Fibroblast of the conjunctiva (primary cell): ENCODE measurements around the gene ARHGAP26.

Experiments
- DNase-seq: peaks from one replicate; pipeline ENCODE4 v3.0.0-alpha.2; 2010; ENCODE audit warnings: low read depth

Gene ARHGAP26

GRCh38 chr5:143206196-143207053 lies 436.2 kb downstream of the ARHGAP26 start:
- no peak for DNase-seq

- no peak for DNase-seq
These were observed 436.9 kb downstream of the ARHGAP26 start for GRCh38 chr5:143207058-143207457.

- DNase-seq = no peak
These were observed 437.6 kb downstream of the ARHGAP26 start for GRCh38 chr5:143207563-143208364.

DNA sequence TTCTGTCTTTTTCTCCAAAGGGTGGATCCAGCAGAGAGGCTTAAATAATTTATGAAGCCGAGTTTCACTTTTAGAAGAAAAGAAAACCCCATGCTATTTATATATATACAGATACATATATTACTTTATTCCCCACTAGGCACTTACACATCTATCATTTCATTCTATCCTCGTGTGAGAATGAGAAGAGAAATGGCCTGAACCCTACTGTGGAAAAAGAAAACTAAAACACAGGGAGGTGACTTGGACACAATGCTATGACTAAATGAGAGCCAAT lies 438.1 kb downstream of the ARHGAP26 start:
- DNase-seq = no peak

- no peak for DNase-seq
These were observed 438.8 kb downstream of the ARHGAP26 start for GRCh38 chr5:143208781-143209510.

DNA sequence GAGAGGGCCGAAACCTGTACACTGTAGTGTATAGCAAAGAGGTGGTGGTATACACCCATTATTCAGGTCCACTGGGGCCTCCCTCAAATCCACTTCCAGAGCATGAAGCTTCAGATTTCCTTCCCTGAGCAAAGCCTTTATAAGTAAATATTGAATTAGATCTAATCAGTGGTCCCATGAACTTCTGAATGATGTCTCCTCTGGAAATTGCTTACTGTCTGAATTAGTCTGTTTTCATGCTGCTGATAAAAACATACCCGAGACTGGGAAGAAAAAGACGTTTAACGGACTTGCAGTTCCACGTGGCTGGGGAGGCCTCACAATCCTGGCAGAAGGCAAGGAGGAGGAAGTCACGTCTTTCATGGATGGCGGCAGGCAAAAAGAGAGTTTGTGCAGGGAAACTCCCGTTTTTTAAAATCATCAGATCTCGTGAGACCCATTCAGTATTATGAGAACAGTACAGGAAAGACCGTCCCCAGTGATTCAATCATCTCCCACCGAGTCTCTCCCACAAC lies 439.8 kb downstream of the ARHGAP26 start:
- no peak for DNase-seq

- DNase-seq = no peak
These were observed 440.4 kb downstream of the ARHGAP26 start for GRCh38 chr5:143210576-143210975.

- DNase-seq = no peak
These were observed 442.1 kb downstream of the ARHGAP26 start for GRCh38 chr5:143212261-143212660.

GRCh38 chr5:143213231-143213850 lies 443.2 kb downstream of the ARHGAP26 start:
- DNase-seq = no peak

- no peak for DNase-seq
These were observed 443.7 kb downstream of the ARHGAP26 start for GRCh38 chr5:143213851-143214363.

DNA sequence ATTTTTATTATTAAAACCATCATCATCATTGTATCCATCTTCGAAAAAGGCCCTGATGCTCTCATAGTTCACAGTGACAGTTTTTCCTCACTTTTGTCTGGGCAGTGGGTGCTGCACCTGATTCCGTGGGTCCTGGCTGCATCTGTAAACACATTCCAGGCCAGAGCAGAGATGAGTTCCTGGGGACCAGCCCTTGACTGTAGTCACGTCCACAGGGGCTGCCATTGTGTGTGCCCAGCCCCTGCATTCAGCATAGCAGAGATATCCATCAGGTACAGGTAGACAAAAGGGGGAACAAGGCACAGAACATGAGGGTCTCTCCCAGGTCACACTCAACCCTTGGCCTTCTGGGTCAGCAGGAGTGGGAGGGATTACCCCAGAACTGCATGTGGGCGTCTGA lies 444.3 kb downstream of the ARHGAP26 start:
- DNase-seq = no peak

DNA sequence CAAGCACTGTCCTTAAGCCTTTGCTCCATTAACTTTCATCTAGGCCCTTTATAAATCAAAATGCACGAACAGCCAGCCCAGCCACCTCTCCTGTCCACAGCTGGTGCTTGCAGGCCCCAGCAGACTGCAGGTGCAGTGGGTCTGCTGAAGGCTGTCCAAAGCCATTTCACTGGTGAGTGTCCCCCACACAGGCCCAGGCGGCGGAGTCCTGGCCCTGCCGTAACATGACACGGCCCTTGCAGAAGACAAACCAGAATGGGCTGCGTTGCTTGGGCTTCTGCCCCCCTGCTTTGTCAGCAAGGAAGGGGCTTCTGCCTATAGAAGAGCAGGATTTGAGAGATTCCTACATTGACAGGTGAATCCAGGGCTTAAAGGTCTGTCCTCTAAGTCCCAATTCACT lies 444.7 kb downstream of the ARHGAP26 start:
- DNase-seq = no peak

- no peak for DNase-seq
These were observed 445.5 kb downstream of the ARHGAP26 start for GRCh38 chr5:143215690-143216089.

GRCh38 chr5:143216211-143216610 lies 446.0 kb downstream of the ARHGAP26 start:
- no peak for DNase-seq

DNA sequence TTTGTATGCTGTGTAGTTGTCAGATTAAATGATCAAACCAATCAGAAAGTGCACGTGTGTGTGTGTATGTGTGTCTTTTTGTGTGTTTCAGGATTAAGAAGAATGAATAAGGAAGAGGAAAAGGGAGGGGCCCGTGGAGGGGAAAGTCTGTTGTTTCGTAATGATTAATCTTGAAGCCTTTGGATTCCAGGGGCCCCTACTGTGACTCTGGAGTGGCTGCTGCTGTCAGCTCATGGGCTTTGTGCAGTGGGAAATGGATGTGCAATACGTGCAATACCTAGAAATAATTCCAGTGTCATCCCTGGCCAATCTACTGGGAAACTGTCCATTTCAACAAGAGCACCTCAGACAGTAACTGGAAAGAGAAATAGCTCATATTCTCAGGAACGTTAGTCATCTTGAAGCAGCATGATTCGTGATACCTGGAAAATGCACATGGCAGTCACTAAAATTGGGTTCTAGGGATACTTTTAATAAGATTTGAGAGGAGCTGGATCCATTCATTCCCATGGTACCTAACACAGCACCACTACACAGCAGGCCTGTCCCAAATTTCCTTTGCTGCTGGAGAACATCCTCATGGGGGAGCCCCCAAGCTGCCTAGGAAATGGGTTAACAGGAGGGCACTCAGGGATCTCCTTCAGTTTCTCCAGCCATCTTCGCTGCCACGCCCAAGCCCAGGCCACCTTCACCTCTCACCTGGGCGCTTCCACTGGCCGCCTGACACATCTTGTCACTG lies 447.1 kb downstream of the ARHGAP26 start:
- DNase-seq = no peak

DNA sequence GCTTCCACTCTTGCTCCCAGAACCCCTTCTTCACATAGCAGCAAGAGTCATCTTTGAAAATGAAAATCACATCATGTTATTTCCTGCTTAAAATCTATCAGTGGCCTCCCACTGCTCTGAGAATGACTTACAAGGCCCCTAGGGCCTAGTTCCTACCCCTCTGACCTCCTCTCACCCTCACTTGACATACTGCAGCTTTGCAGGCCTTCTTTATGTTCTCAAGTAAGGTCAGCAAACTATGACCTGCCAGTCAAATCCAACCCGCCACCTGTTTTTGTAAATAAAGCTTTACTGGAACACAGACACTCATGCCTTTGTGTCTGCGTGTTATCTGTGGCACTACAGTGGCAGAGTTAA lies 447.6 kb downstream of the ARHGAP26 start:
- no peak for DNase-seq

DNA sequence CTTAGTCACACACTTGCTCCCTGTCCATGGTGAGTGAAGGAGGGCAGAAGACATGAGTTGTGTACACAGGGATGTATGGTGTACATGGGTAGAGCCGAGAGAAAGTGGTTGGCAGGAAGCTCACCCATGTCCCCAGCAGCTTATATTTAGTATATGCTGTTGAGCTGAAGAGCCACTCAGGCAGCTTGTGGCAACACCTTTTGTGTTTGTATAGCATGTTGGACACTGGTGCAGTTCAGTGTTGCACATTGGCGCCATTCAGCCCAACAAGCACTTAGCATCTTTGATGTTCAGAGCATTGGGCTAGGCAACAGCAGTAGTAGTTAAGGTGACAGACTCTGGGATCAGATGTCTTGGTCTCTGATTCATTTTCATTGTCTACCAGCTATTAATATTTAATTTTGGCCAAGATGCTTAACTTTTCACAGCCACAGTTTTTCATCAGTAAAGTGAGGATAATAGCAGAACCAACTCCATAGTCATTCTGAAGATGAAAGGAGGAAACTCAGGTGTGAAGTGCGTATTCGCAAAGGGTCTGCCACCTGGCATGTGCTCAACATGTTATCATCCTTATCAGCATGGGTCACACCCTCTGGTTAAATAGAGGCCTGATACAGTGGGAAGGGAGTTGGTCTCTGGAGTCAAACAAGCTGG lies 448.5 kb downstream of the ARHGAP26 start:
- DNase-seq = no peak

DNA sequence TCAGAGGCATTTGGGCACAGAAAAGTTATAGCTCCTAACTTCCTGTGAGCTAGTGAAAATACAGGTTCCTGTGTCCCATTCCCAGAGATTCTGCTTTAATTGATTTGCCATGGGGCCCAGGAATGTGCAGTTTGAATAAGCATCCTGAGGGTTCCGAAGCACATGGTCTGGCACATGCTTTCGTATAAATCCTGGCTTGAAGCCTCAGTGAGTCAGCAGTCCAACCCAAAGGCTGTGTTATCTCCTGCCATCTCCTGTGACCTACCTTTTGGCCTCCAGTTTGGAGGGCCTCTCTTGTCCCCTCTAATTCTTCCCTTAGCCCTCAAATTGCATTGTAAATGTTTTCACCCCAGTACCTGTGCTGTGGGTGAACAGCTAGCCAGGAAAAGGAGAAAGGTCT lies 449.5 kb downstream of the ARHGAP26 start:
- no peak for DNase-seq

DNA sequence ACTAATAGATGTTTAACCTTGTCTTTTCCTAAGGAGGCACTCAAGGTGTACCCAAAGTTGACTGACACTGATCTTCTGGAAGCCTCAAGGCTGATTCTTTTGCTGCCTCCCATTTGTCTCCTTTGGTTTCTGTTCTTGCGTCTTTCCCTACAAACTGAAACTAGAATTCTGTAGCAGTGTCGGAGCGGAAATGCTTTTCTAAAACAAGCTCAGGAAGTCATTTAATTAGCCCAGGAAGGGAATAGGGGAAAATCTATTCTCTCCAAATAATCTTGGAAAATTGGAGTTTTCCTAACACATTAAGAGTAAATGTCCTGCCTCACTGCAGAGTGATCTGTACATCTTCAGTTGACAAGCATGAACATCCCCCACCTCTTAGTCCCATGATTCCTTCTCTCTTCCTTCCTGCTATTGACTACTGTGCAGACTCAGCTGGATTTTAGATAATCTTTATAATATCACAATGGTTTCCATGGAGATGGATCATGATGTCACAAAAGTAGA lies 450.6 kb downstream of the ARHGAP26 start:
- DNase-seq = no peak
